ENCODE measurements around the gene CPA4.

CPA4 gene

DNA sequence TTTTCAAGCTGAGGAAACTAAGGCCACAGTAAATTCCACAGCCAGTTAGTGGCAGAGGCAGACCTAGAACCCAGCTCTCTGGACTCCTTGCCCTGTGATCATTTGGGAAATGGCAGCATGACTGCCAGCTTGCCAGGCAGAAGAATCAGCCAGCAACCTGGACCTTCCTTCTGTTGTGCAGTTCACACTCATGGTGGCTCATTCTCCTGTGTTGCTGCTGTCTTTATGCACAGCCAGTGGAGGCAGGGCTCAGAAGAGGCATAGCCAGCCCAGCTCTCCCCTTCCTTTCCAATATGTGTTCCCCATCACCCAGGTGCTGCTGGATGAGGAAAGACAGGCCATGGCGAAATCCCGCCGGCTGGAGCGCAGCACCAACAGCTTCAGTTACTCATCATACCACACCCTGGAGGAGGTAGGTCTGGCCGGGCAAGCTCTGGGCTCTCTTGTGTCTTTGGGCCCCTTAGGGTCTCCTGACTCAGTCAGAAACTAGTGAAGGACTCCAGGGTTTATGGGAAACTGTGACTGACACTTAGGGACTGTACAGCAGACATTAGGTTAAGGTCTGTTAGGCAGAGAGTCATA is 66.4 kb downstream of the CPA4 start:
- no peak for DNase-seq (ENCODE audit: low read depth)
- TF ChIP-seq, protein P1, sequence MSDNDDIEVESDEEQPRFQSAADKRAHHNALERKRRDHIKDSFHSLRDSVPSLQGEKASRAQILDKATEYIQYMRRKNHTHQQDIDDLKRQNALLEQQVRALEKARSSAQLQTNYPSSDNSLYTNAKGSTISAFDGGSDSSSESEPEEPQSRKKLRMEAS (IDR thresholded peaks at IDR 0.05; ENCODE audit: low read depth, low read length) = no peak
- TF ChIP-seq MYC (IDR thresholded peaks at IDR 0.05; ENCODE audit: low read depth, low read length) (no peak), POLR2A (IDR thresholded peaks at IDR 0.05; ENCODE audit: extremely low read depth, insufficient read length) (no peak)
- TF ChIP-seq, protein P2, sequence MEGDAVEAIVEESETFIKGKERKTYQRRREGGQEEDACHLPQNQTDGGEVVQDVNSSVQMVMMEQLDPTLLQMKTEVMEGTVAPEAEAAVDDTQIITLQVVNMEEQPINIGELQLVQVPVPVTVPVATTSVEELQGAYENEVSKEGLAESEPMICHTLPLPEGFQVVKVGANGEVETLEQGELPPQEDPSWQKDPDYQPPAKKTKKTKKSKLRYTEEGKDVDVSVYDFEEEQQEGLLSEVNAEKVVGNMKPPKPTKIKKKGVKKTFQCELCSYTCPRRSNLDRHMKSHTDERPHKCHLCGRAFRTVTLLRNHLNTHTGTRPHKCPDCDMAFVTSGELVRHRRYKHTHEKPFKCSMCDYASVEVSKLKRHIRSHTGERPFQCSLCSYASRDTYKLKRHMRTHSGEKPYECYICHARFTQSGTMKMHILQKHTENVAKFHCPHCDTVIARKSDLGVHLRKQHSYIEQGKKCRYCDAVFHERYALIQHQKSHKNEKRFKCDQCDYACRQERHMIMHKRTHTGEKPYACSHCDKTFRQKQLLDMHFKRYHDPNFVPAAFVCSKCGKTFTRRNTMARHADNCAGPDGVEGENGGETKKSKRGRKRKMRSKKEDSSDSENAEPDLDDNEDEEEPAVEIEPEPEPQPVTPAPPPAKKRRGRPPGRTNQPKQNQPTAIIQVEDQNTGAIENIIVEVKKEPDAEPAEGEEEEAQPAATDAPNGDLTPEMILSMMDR (IDR thresholded peaks at IDR 0.05; ENCODE audit: low read depth, low read length) = no peak
- no peak overlapping the region for H3K4me3 ChIP-seq (ENCODE audit: low read depth, low read length)

DNA sequence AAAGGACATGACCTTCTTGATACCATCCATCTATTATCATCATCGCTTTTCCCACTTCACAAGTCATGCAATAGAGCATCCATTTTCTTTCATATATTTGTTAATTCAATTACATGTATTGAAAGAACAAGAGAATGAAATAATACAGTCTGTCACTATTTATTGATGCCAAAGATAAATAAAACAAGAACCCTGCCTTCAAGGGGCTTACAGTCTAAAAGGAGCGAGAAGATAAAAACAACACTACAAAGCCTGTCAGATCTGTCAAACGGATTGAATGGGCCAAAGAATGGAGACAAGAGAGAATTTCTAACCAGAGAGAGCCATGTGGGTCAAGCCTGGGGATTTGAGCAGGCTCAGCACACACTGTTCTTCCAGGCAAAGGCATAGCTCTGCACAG is 67.6 kb downstream of the CPA4 start:
- H3K4me3 ChIP-seq (ENCODE audit: low read depth, low read length) = no peak overlapping the region
- DNase-seq (ENCODE audit: low read depth) = no peak
- TF ChIP-seq, protein P1 (IDR thresholded peaks at IDR 0.05; ENCODE audit: low read depth, low read length) = no peak

DNA sequence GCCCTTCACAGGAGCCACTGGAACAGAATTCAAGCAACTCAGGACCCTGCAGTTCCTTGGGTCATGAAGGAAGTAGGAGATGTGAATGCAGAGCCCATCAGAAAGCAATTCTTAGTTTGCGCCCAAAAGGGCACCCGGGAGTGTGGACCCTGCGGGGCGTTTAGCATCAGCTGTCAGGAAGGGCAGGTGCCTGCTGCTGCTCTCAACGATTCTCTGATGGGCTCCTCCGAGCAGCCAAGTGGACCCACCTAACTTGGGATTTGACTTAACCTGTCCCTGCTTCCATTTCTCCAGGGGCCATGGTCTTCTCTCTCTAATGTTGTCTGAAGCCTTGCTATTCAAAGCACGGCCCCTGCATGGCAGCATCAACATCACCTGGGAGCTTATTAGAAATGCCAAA is 68.7 kb downstream of the CPA4 start:
- DNase-seq (ENCODE audit: low read depth) = no peak
- TF ChIP-seq, protein P2 (IDR thresholded peaks at IDR 0.05; ENCODE audit: low read depth, low read length) = no peak
- no peak for TF ChIP-seq MYC (IDR thresholded peaks at IDR 0.05; ENCODE audit: low read depth, low read length)
- TF ChIP-seq POLR2A (IDR thresholded peaks at IDR 0.05; ENCODE audit: extremely low read depth, insufficient read length) = no peak
- TF ChIP-seq, protein P1 (IDR thresholded peaks at IDR 0.05; ENCODE audit: low read depth, low read length) = no peak
- no peak overlapping the region for H3K4me3 ChIP-seq (ENCODE audit: low read depth, low read length)

DNA sequence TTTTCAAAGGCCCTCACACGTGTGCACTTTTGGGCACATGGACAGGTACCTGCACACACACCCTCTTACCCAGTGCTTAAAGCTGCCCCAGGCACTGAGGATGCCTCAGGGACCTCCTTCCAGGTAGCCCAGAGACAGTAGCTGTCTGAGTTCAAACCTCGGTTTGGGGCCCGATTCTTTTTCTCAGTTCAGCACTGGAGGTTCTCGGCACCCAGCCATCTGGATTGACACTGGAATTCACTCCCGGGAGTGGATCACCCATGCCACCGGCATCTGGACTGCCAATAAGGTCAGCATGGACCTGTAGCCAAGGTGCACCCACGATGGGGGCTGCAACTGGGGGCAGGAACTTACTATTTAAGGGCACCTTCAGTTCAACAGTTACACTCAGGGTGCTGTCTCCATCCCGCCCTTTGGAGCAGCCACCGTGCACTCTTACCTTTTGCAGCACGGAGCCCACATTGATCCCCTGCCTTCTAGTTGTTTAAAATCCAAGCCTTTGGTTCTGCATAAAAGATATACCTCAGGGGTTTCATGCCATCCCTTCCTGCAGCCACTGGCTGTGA is 69.4 kb downstream of the CPA4 start:
- no peak for TF ChIP-seq MYC (IDR thresholded peaks at IDR 0.05; ENCODE audit: low read depth, low read length)
- TF ChIP-seq, protein P1 (IDR thresholded peaks at IDR 0.05; ENCODE audit: low read depth, low read length) = no peak
- TF ChIP-seq, protein P2 (IDR thresholded peaks at IDR 0.05; ENCODE audit: low read depth, low read length) = no peak
- TF ChIP-seq POLR2A (IDR thresholded peaks at IDR 0.05; ENCODE audit: extremely low read depth, insufficient read length) = no peak
- no peak overlapping the region for H3K4me3 ChIP-seq (ENCODE audit: low read depth, low read length)
- DNase-seq (ENCODE audit: low read depth) = no peak

DNA sequence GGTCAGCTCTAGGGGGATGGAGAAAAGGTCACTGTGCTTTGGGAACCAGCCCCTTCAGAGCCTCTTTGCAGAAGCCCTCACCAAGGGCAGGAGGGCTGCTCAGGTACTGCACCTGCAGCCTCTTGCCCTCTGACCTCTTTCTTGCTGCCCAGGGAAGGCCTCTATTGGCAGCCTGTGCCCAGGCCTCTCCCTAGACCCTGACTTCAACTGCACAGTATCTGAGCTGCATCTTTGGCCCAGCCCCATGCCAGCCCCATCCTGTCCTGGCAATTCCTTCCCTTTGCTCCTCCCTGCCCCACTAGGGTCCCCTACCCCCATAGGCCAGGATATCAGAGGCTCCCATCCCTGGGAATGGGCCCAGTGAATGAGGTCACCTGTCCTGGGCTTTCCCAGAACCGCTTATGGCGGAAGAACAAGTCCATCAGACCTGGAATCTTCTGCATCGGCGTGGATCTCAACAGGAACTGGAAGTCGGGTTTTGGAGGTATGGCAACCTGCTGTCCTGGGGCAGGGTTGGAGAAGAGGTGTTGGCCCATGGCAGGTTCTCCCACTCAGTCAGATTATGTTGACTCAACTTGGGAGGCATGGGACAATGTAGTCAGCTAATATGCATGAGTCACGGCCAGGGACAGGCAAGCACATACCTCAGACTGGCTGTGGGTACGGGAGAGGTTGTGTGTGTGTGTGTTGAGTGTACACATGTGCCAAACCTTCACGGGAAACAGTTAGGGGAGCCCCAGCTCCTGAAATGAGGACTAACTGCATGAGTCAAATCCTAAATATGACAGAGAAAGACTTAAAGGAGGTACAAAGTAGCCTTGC is 70.3 kb downstream of the CPA4 start:
- TF ChIP-seq, protein P2 (IDR thresholded peaks at IDR 0.05; ENCODE audit: low read depth, low read length) = no peak
- TF ChIP-seq MYC (IDR thresholded peaks at IDR 0.05; ENCODE audit: low read depth, low read length) = no peak
- TF ChIP-seq, protein P1 (IDR thresholded peaks at IDR 0.05; ENCODE audit: low read depth, low read length) = no peak
- no peak for TF ChIP-seq POLR2A (IDR thresholded peaks at IDR 0.05; ENCODE audit: extremely low read depth, insufficient read length)
- no peak overlapping the region for H3K4me3 ChIP-seq (ENCODE audit: low read depth, low read length)
- no peak for DNase-seq (ENCODE audit: low read depth)

DNA sequence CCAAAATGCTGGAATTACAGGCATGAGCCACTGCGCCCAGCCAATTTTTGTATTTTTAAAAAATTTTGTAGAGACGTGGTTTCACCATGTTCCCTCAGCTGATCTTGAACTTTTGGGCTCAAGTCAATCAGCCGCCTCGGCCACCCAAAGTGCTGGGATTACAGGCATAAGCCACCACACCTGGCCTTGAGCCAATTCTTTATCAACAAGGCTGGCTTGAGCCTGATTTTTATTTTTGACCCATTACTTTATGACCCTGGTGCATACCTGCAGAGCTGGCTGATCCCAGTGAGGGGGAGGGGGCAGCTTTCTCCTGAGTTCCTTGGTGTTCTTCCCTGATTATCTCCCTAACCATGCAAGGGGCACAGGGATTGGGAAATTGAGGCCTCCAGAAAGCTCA is 71.5 kb downstream of the CPA4 start:
- no peak for DNase-seq (ENCODE audit: low read depth)
- no peak for TF ChIP-seq POLR2A (IDR thresholded peaks at IDR 0.05; ENCODE audit: extremely low read depth, insufficient read length)
- no peak for TF ChIP-seq MYC (IDR thresholded peaks at IDR 0.05; ENCODE audit: low read depth, low read length)
- TF ChIP-seq, protein P1 (IDR thresholded peaks at IDR 0.05; ENCODE audit: low read depth, low read length) = no peak
- TF ChIP-seq, protein P2 (IDR thresholded peaks at IDR 0.05; ENCODE audit: low read depth, low read length) = no peak
- H3K4me3 ChIP-seq (ENCODE audit: low read depth, low read length) = no peak overlapping the region
